Endodermal cell (in vitro differentiated cells): ENCODE measurements around the gene ACTL8. TPM values are rescaled to one million over a fixed set of nuclear protein-coding genes. Genes with fewer than 3 reads are reported as not detected.

Experiments used
- DNase-seq: peaks from one replicate; pipeline ENCODE4 v3.0.0-alpha.2; 2017
- H3K27ac ChIP-seq: 2 replicates; pipeline ENCODE4 v1.5.1; 2013; ENCODE audit warnings: mild to moderate bottlenecking, low read depth, low read length, moderate library complexity
- H3K27me3 ChIP-seq: 2 replicates; pipeline ENCODE4 v1.6.1; 2013; ENCODE audit warnings: mild to moderate bottlenecking, low read length, moderate library complexity; ENCODE audit not compliant: insufficient read depth, control insufficient read depth, poor library complexity, severe bottlenecking
- H3K36me3 ChIP-seq: 2 replicates; pipeline ENCODE4 v1.7.0; 2013; ENCODE audit warnings: mild to moderate bottlenecking, low read length, moderate library complexity; ENCODE audit not compliant: control insufficient read depth, insufficient read depth
- H3K4me1 ChIP-seq: one replicate; pipeline ENCODE4 v1.7.0; 2013; ENCODE audit warnings: low read length; ENCODE audit not compliant: control insufficient read depth, insufficient read depth
- H3K4me3 ChIP-seq: 2 replicates; pipeline ENCODE4 v1.5.1; 2013; ENCODE audit warnings: mild to moderate bottlenecking, low read length, moderate library complexity
- H3K9ac ChIP-seq: 2 replicates; pipeline ENCODE4 v1.6.1; 2013; ENCODE audit warnings: mild to moderate bottlenecking, low read length, moderate library complexity; ENCODE audit not compliant: poor library complexity, severe bottlenecking; ENCODE audit errors: extremely low read depth
- H3K9me3 ChIP-seq: 2 replicates; pipeline ENCODE4 v1.6.1; 2013; ENCODE audit warnings: mild to moderate bottlenecking, low read length, moderate library complexity; ENCODE audit not compliant: control insufficient read depth
- H3K27ac Mint-ChIP-seq: 2 replicates; pipeline ENCODE4 v1.8.0; 2020; ENCODE audit warnings: mixed read lengths
- H3K27me3 Mint-ChIP-seq: 2 replicates; pipeline ENCODE4 v1.8.0; 2021; ENCODE audit warnings: mild to moderate bottlenecking, mixed read lengths; ENCODE audit not compliant: insufficient read depth
- H3K36me3 Mint-ChIP-seq: 2 replicates; pipeline ENCODE4 v1.8.0; 2020; ENCODE audit warnings: low read depth, mixed read lengths
- H3K4me1 Mint-ChIP-seq: 2 replicates; pipeline ENCODE4 v1.8.0; 2020; ENCODE audit warnings: mixed read lengths
- H3K4me3 Mint-ChIP-seq: 2 replicates; pipeline ENCODE4 v1.8.0; 2020; ENCODE audit warnings: mild to moderate bottlenecking, moderate library complexity, mixed read lengths
- H3K9me3 Mint-ChIP-seq: 2 replicates; pipeline ENCODE4 v1.8.0; 2020; ENCODE audit warnings: mild to moderate bottlenecking, mixed read lengths
- WGBS, 2 experiments: methylation state at CpG; one replicate each; pipeline versions ENCODE4 v1.1.5 to v1.1.7; 2013; ENCODE audit warnings: missing lambda C conversion rate in 2 of 2, mixed read lengths in 1 of 2; ENCODE audit not compliant: insufficient coverage in 1 of 2, insufficient read length in 1 of 2; 5-methylcytosine and 5-hydroxymethylcytosine counted together
- total RNA-seq, 2 donors: library from RNA; stranded (reverse); fragmentation: NEBNext Ultra II Directional in 1 of 2; extraction: Animal tissue kit (Norgen Biotek cat#: 25700) in 1 of 2; gene quantifications; 2 replicates in 1 of 2; 3 replicates in 1 of 2; pipeline ENCODE4 v1.2.1, GENCODE V29; 2021
- TF ChIP-seq, protein P1 (sequence below): fragments of 200-600 bp; sonication (generic); conservative IDR thresholded peaks from 2 replicates; pipeline ENCODE4 v1.5.0; 2021; ENCODE audit warnings: antibody characterized with exemption, mild to moderate bottlenecking

The ACTL8 gene
- total RNA-seq, 2 donors from 2014 or later: not detected

DNA sequence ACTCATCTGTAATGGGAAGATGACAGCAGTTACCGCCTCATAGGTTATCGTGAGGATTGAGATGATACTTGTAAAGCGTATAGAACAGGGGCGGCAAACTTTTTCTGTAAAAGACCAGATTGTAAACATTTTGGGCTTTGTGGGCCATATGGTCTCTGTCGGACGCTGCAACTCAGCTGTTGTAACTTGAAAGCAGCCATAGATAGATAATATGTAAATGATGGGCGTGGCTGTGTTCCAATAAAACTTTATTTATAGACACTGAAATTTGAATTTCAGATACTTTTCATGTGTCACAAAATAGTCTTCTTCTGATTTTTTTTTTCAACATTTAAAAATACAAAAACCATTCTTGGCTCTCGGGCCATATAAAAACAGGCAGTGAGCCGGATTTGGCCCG is 15.8 kb downstream of the ACTL8 start:
- WGBS, 2 experiments: 94 to 98% methylated on average over 6 to 10 of the region's 10 CpGs
- Histone ChIP-seq H3K9ac (no peak overlapping the region), H3K27me3 (no peaks in the 10 kb centered on the region), H3K36me3 (no peaks in the 10 kb centered on the region), H3K4me3 (no peak overlapping the region), H3K4me1 (no peaks in the 10 kb centered on the region), H3K9me3 (no peaks in the 10 kb centered on the region), H3K27ac (no peak overlapping the region)
- Mint-ChIP-seq H3K9me3 (no peaks in the 10 kb centered on the region), H3K36me3 (no peaks in the 10 kb centered on the region), H3K27me3 (peaks cover 4% of the 10 kb centered on the region), H3K4me3 (no peak overlapping the region), H3K27ac (no peak overlapping the region), H3K4me1 (no peaks in the 10 kb centered on the region)
- TF ChIP-seq, protein P1, sequence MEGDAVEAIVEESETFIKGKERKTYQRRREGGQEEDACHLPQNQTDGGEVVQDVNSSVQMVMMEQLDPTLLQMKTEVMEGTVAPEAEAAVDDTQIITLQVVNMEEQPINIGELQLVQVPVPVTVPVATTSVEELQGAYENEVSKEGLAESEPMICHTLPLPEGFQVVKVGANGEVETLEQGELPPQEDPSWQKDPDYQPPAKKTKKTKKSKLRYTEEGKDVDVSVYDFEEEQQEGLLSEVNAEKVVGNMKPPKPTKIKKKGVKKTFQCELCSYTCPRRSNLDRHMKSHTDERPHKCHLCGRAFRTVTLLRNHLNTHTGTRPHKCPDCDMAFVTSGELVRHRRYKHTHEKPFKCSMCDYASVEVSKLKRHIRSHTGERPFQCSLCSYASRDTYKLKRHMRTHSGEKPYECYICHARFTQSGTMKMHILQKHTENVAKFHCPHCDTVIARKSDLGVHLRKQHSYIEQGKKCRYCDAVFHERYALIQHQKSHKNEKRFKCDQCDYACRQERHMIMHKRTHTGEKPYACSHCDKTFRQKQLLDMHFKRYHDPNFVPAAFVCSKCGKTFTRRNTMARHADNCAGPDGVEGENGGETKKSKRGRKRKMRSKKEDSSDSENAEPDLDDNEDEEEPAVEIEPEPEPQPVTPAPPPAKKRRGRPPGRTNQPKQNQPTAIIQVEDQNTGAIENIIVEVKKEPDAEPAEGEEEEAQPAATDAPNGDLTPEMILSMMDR: no peak
- DNase-seq: no peak

DNA sequence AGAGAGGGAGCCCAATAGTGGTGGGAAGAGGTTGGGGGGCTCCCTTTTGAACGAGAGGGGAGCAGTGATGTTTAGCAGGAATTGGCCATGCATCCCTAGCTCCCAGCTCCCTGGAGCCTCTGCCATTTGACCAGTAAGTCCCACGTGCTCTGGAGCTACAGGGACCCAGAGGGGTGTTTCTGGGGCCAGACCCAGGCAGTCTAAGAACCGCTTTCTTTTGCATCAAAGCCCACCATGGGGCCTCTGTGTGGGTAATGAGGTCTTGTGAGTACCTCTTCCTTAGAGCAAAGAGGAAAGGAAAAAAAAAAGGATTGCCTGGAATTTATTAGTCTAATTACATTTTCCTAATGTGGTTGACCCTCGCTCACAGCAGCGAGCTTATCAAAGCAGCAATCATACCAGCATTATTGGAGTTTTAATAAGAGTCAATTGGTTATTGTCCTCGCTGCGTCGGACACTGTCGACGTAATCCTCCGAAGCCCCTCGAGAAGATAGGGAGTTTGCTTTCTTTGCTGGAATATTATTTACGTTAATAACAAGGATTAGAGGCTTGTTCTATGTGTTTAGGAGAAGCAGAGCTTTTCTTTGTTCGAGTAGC is 17.6 kb downstream of the ACTL8 start:
- H3K36me3 ChIP-seq: no peaks in the 10 kb centered on the region
- H3K4me1 ChIP-seq: no peaks in the 10 kb centered on the region
- no peaks in the 10 kb centered on the region for H3K27me3 ChIP-seq
- no peak overlapping the region for H3K27ac ChIP-seq
- TF ChIP-seq, protein P1: no peak
- DNase-seq: no peak
- Mint-ChIP-seq H3K27me3 (peaks cover 4% of the 10 kb centered on the region), H3K36me3 (no peaks in the 10 kb centered on the region), H3K4me3 (no peak overlapping the region), H3K9me3 (no peaks in the 10 kb centered on the region), H3K27ac (no peak overlapping the region), H3K4me1 (no peaks in the 10 kb centered on the region)
- H3K4me3 ChIP-seq: no peak overlapping the region
- H3K9ac ChIP-seq: no peak overlapping the region
- no peaks in the 10 kb centered on the region for H3K9me3 ChIP-seq
- WGBS, 2 experiments: 85 to 93% methylated on average over 11 to 14 of the region's 14 CpGs

DNA sequence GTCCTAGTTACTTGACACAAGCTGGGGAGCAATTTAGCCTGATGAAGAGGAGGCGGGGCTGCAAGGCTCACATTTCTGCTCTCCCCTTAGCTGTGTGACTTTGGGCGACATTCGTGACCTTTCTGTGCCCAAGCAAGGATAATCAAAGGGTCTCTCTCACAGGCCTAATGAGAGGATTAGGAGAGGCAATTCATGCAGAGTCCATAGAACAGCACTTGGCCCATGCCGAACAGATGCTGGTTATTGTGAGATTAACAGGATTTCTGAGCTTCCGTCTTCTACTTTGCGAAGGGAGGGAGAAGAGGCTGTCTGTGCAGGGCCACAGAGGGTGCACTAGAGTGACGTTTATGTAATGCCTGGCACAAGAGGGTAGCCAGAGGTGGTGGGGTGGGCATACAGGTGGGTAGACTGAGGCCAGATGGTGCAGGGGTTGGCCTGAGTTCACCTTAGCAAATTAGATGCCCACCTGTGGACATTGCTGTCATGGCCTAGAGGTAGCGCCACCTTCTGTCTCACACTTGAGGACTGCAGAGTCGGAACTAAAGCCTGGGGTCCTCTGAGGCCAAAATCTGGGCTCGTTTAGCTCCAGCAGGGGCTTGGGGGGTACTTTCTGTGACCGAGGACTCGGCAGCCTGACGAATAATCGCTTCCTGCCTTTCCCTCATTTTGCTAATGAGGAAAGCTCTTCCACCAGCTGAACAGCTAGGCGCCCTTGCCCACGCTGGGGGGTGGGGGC is 18.6 kb downstream of the ACTL8 start:
- 87 to 94% methylated on average over 9 to 16 of the region's 16 CpGs for WGBS, 2 experiments
- Histone ChIP-seq H3K4me1 (no peaks in the 10 kb centered on the region), H3K36me3 (no peaks in the 10 kb centered on the region), H3K27ac (no peak overlapping the region), H3K9me3 (no peaks in the 10 kb centered on the region), H3K27me3 (no peaks in the 10 kb centered on the region), H3K4me3 (no peak overlapping the region), H3K9ac (no peak overlapping the region)
- DNase-seq: no peak
- Mint-ChIP-seq H3K9me3 (no peaks in the 10 kb centered on the region), H3K36me3 (no peaks in the 10 kb centered on the region), H3K27me3 (peaks cover 4% of the 10 kb centered on the region), H3K4me1 (no peaks in the 10 kb centered on the region), H3K27ac (no peak overlapping the region), H3K4me3 (no peak overlapping the region)
- TF ChIP-seq, protein P1: no peak
